ENCODE measurements around the gene PAIP2.

GRCh38 chr5:139377226-139377625, 35.6 kb downstream of the PAIP2 start:
- TF ChIP-seq POLR2AphosphoS5 (IDR thresholded peaks at IDR 0.05) = no peak
- no peak for TF ChIP-seq POLR2A (IDR thresholded peaks at IDR 0.05)
- TF ChIP-seq EP300 (IDR thresholded peaks at IDR 0.05; ENCODE audit: low read depth) = no peak
- TF ChIP-seq, protein P1, sequence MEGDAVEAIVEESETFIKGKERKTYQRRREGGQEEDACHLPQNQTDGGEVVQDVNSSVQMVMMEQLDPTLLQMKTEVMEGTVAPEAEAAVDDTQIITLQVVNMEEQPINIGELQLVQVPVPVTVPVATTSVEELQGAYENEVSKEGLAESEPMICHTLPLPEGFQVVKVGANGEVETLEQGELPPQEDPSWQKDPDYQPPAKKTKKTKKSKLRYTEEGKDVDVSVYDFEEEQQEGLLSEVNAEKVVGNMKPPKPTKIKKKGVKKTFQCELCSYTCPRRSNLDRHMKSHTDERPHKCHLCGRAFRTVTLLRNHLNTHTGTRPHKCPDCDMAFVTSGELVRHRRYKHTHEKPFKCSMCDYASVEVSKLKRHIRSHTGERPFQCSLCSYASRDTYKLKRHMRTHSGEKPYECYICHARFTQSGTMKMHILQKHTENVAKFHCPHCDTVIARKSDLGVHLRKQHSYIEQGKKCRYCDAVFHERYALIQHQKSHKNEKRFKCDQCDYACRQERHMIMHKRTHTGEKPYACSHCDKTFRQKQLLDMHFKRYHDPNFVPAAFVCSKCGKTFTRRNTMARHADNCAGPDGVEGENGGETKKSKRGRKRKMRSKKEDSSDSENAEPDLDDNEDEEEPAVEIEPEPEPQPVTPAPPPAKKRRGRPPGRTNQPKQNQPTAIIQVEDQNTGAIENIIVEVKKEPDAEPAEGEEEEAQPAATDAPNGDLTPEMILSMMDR (IDR thresholded peaks at IDR 0.05) = no peak

All from transverse colon (tissue), 4 donors.